Stimulated activated CD4-positive, alpha-beta T cell treated with anti-CD3 and anti-CD28 coated beads, Interleukin-12 subunit alpha, Interleukin-12 subunit beta, amount 100 ng/mL, for 24 hours (primary cell): ENCODE measurements around the gene PBX2.
"Not testable (repeated sequence)": the region's sequence is repeated elsewhere in the genome, so short reads cannot be mapped to it uniquely, and the experiment has no call there.

ENCODE experiments used
- DNase-seq, 2 experiments: peaks; one replicate each; pipeline ENCODE4 v3.0.0-alpha.2; 2020; ENCODE audit warnings: low read depth in 2 of 2

Gene PBX2

GRCh38 chr6:32187725-32188380 is 2.1 kb downstream of the PBX2 start:
- DNase-seq, result not testable (repeated sequence)

GRCh38 chr6:32187009-32187709 is 2.8 kb downstream of the PBX2 start:
- no peak for DNase-seq

- not testable (repeated sequence) for DNase-seq
Observed at GRCh38 chr6:32186151-32186840, 3.7 kb downstream of the PBX2 start.

GRCh38 chr6:32185681-32186131 is 4.3 kb downstream of the PBX2 start:
- DNase-seq, result peak; percentile 37 to 59

- no peak for DNase-seq
Observed at GRCh38 chr6:32184084-32184640, 5.8 kb downstream of the PBX2 start, which contains the start of gene AGER. Gene AGER (minus strand): TSS chr6:32184253. CDS start chr6:32184222, 31 bp downstream.

- DNase-seq, result no peak
Observed at GRCh38 chr6:32183483-32184083, 6.4 kb downstream of the PBX2 start.

GRCh38 chr6:32183030-32183429 is 7.0 kb downstream of the PBX2 start:
- no peak for DNase-seq

GRCh38 chr6:32182555-32182981 is 7.4 kb downstream of the PBX2 start:
- no peak for DNase-seq

GRCh38 chr6:32181915-32182529 is 8.0 kb downstream of the PBX2 start:
- DNase-seq, result no peak

GRCh38 chr6:32181148-32181702 is 8.8 kb downstream of the PBX2 start:
- no peak for DNase-seq

- DNase-seq, result no peak
Observed at GRCh38 chr6:32179766-32180405, 10.1 kb downstream of the PBX2 start.

GRCh38 chr6:32178547-32179440 is 11.2 kb downstream of the PBX2 start:
- no peak for DNase-seq

GRCh38 chr6:32177788-32178546 is 12.0 kb downstream of the PBX2 start, which contains the start of gene RNF5:
Gene RNF5 (plus strand): TSS chr6:32178405. CDS start chr6:32178512, 107 bp downstream.
- peak; percentile 83 to 85 for DNase-seq

- DNase-seq, result no peak
Observed at GRCh38 chr6:32177183-32177787, 12.7 kb downstream of the PBX2 start.

GRCh38 chr6:32176476-32177182 is 13.4 kb downstream of the PBX2 start:
- no peak for DNase-seq

GRCh38 chr6:32175711-32176475 is 14.1 kb downstream of the PBX2 start, which contains the start of gene AGPAT1:
Gene AGPAT1 (minus strand): TSS chr6:32176084. CDS start chr6:32171496, 4,588 bp downstream.
- DNase-seq, result peak; percentile 93 to 98

- DNase-seq, result no peak
Observed at GRCh38 chr6:32175322-32175710, 14.7 kb downstream of the PBX2 start.
